K562 (cell line): ENCODE data around the gene TMCO2. TPM values are rescaled to one million over a fixed set of nuclear protein-coding genes. Genes with fewer than 3 reads are reported as not detected.

Experiments used
- CBFB ChIP-seq: sonication (generic); formaldehyde crosslinking; IDR thresholded peaks from 2 replicates; pipeline ENCODE4 v1.4.0; 2020; ENCODE audit warnings: mild to moderate bottlenecking, missing genetic modification reagents
- CBX5 ChIP-seq: IDR thresholded peaks from 2 replicates; pipeline ENCODE4 v1.6.1; 2014; ENCODE audit warnings: low read depth, borderline replicate concordance
- ELF1 ChIP-seq: fragments of 200-800 bp; sonication (Bioruptor generic); IDR thresholded peaks from 2 replicates; pipeline ENCODE4 v1.6.1; 2016; ENCODE audit warnings: missing genetic modification characterization, missing compliant biosample characterization
- FOXJ2 ChIP-seq: fragments of 200-800 bp; sonication (Bioruptor generic); IDR thresholded peaks from 2 replicates; pipeline ENCODE4 v1.6.1; 2016; ENCODE audit warnings: missing genetic modification characterization, missing compliant biosample characterization
- GTF2E2 ChIP-seq: fragments of 200-800 bp; sonication (Bioruptor generic); IDR thresholded peaks from 2 replicates; pipeline ENCODE4 v1.6.1; 2016; ENCODE audit warnings: missing genetic modification characterization, missing compliant biosample characterization
- LCOR ChIP-seq: sonication (generic); formaldehyde crosslinking; IDR thresholded peaks from 2 replicates; pipeline ENCODE4 v1.8.0; 2022; ENCODE audit warnings: mild to moderate bottlenecking, missing genetic modification reagents
- MAFK ChIP-seq: IDR thresholded peaks from 2 replicates; pipeline ENCODE4 v1.6.1; 2011; ENCODE audit warnings: low read length, improper control_type of control experiment
- NCOA6 ChIP-seq: fragments of 450-650 bp; IDR thresholded peaks from 2 replicates; pipeline ENCODE4 v1.6.1; 2017; ENCODE audit warnings: mild to moderate bottlenecking
- PHF21A ChIP-seq: fragments of 450-650 bp; IDR thresholded peaks from 2 replicates; pipeline ENCODE4 v1.6.1; 2017; ENCODE audit warnings: low read depth, borderline replicate concordance
- POLR2AphosphoS5 ChIP-seq: IDR thresholded peaks from 2 replicates; pipeline ENCODE4 v1.6.1; 2011; ENCODE audit warnings: mild to moderate bottlenecking, low read depth, low read length, moderate library complexity; ENCODE audit not compliant: control insufficient read depth, insufficient read depth
- TAF7 ChIP-seq: fragments of 450-650 bp; IDR thresholded peaks from 2 replicates; pipeline ENCODE4 v1.6.1; 2016; ENCODE audit warnings: missing genetic modification characterization, missing compliant biosample characterization
- TFE3 ChIP-seq: fragments of 450-650 bp; formaldehyde crosslinking; IDR thresholded peaks from 2 replicates; pipeline ENCODE4 v1.4.0; 2020; ENCODE audit warnings: mild to moderate bottlenecking, mixed read lengths
- ZFP91 ChIP-seq: sonication (generic); formaldehyde crosslinking; IDR thresholded peaks from 2 replicates; pipeline ENCODE4 v1.8.0; 2022; ENCODE audit warnings: mild to moderate bottlenecking, missing genetic modification reagents
- ZKSCAN8 ChIP-seq: fragments of 200-800 bp; sonication (Bioruptor generic); IDR thresholded peaks from 2 replicates; pipeline ENCODE4 v1.6.1; 2016; ENCODE audit warnings: missing genetic modification characterization, missing compliant biosample characterization
- ZNF274 ChIP-seq: IDR thresholded peaks from 2 replicates; pipeline ENCODE4 v1.6.1; 2011; ENCODE audit warnings: low read depth, mild to moderate bottlenecking, low read length, moderate library complexity, borderline replicate concordance
- ZNF318 ChIP-seq, 2 experiments: fragments of 450-650 bp; IDR thresholded peaks; 2 replicates each; pipeline ENCODE4 v1.6.1; 2016; ENCODE audit warnings: mild to moderate bottlenecking in 2 of 2, borderline replicate concordance in 1 of 2, low read depth in 1 of 2, moderate library complexity in 1 of 2
- polyA plus RNA-seq, 8 experiments: library from polyadenylated mRNA; depleted of rRNA in 4 of 8; stranded (reverse) in 5 of 8; unstranded in 3 of 8; fragments of >200 nt; fragmentation: Nextera tagmentation in 2 of 8; fragmentation: Illumina TruSeq in 1 of 8; extraction: Ambion mirVana in 2 of 8; extraction: Trizol in 1 of 8; gene quantifications; 2 replicates each; pipeline versions ENCODE4 v1.2.1 to v1.2.3, GENCODE V29; 2011 to 2014; ENCODE audit warnings: inconsistent platforms in 1 of 8, missing spikeins in 1 of 8
- total RNA-seq, 7 experiments: library from RNA; depleted of rRNA in 6 of 7; stranded (reverse); fragments of >200 nt in 6 of 7; fragmentation: Illumina TruSeq in 2 of 7; extraction: Trizol in 2 of 7; gene quantifications; 2 replicates each; pipeline versions ENCODE4 v1.2.1 to v1.2.3, GENCODE V29; 2011 to 2021; ENCODE audit warnings: low replicate concordance in 1 of 7

The TMCO2 gene
- total and polyA plus RNA-seq, 9 of the 15 experiments (the other 6 are each of a cell fraction or from before 2014, with no cell fraction given): not detected

GRCh38 chr1:40257688-40258444, 10.1 kb downstream of the TMCO2 start, which contains the start of gene ZMPSTE24 (continued):
- TF ChIP-seq ZNF318 (IDR thresholded peaks at IDR 0.05; ENCODE audit: borderline replicate concordance in 1 of 2, low read depth in 1 of 2): peak in 1 of 2 experiments; percentile 79; a peak in 2 of 4 replicates
- peak; percentile 90 for TF ChIP-seq POLR2AphosphoS5
- peak; percentile 74; the same call in 1 of the 2 replicates for TF ChIP-seq CBX5
- TF ChIP-seq GTF2E2 (tag): peak; percentile 91
- peak; percentile 89 for TF ChIP-seq TAF7 (tag)
- no peak for TF ChIP-seq ZNF274
- no peak for TF ChIP-seq TFE3 (CRISPR knock-in tag)
- TF ChIP-seq MAFK: peak; percentile 53; the same call in 1 of the 2 replicates
- TF ChIP-seq NCOA6: no peak
- peak; percentile 93 for TF ChIP-seq ELF1 (tag)
- TF ChIP-seq FOXJ2 (tag): peak; percentile 87; the same call in 1 of the 2 replicates
- TF ChIP-seq PHF21A: peak; percentile 77; the same call in 1 of the 2 replicates
- TF ChIP-seq LCOR (CRISPR knock-in tag): peak; percentile 76
- peak; percentile 81 for TF ChIP-seq CBFB (CRISPR knock-in tag)
- TF ChIP-seq ZFP91: peak; percentile 64; the same call in 1 of the 2 replicates
- TF ChIP-seq ZKSCAN8 (CRISPR knock-in tag): 0 out of 2 replicates have a peak, but pooled peaks have one; percentile 50
